Measurements from ENCODE around the gene NDUFA13. TPM values are rescaled to one million over a fixed set of nuclear protein-coding genes. Genes with fewer than 3 reads are reported as not detected.

The NDUFA13 gene
- total RNA-seq, 1 donor from 2014 or later: 394 TPM

- Mint-ChIP-seq H3K27ac (ENCODE audit: unreplicated experiment) (no peak overlapping the region), H3K36me3 (ENCODE audit: unreplicated experiment) (no peaks in the 10 kb centered on the region), H3K27me3 (ENCODE audit: unreplicated experiment) (peaks cover 15% of the 10 kb centered on the region), H3K4me3 (ENCODE audit: unreplicated experiment) (no peak overlapping the region), H3K9me3 (ENCODE audit: unreplicated experiment) (peaks cover 24% of the 10 kb centered on the region), H3K4me1 (ENCODE audit: low read depth, unreplicated experiment) (no peaks in the 10 kb centered on the region)
- DNase-seq: no peak
- no peak for TF ChIP-seq CTCF (IDR thresholded peaks at IDR 0.05; ENCODE audit: partially characterized antibody, unreplicated experiment)
Measured at GRCh38 chr19:19501798-19502197, 14.2 kb upstream of the NDUFA13 start.

DNA sequence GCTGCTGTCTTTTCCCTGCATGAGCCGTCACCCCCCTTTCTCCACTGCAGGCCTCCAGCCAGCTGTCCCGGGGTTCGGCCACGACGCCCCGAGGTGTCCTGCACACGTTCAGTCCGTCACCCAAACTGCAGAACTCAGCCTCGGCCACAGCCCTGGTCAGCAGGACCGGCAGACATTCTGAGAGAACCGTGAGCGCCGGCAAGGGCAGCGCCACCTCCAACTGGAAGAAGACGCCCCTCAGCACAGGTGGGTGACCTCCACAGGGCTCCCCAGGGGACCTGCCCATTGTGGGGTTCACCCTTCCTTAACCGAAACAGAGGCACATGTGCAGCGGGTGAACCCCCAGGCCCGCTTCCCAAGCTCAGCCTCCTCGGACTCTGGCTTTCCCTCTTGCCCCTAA, 13.7 kb upstream of the NDUFA13 start:
- no peak for DNase-seq
- no peak for TF ChIP-seq CTCF (IDR thresholded peaks at IDR 0.05; ENCODE audit: partially characterized antibody, unreplicated experiment)
- Mint-ChIP-seq H3K27me3 (ENCODE audit: unreplicated experiment) (peaks cover 14% of the 10 kb centered on the region), H3K36me3 (ENCODE audit: unreplicated experiment) (no peaks in the 10 kb centered on the region), H3K9me3 (ENCODE audit: unreplicated experiment) (peaks cover 24% of the 10 kb centered on the region), H3K4me3 (ENCODE audit: unreplicated experiment) (no peak overlapping the region), H3K4me1 (ENCODE audit: low read depth, unreplicated experiment) (no peaks in the 10 kb centered on the region), H3K27ac (ENCODE audit: unreplicated experiment) (no peak overlapping the region)

GRCh38 chr19:19502808-19503602, 13.0 kb upstream of the NDUFA13 start:
- Mint-ChIP-seq H3K4me3 (ENCODE audit: unreplicated experiment) (no peak overlapping the region), H3K9me3 (ENCODE audit: unreplicated experiment) (peaks cover 21% of the 10 kb centered on the region), H3K27me3 (ENCODE audit: unreplicated experiment) (peaks cover 13% of the 10 kb centered on the region), H3K27ac (ENCODE audit: unreplicated experiment) (no peak overlapping the region), H3K36me3 (ENCODE audit: unreplicated experiment) (no peaks in the 10 kb centered on the region), H3K4me1 (ENCODE audit: low read depth, unreplicated experiment) (peaks cover 3% of the 10 kb centered on the region)
- no peak for DNase-seq
- TF ChIP-seq CTCF (IDR thresholded peaks at IDR 0.05; ENCODE audit: partially characterized antibody, unreplicated experiment): no peak

DNA sequence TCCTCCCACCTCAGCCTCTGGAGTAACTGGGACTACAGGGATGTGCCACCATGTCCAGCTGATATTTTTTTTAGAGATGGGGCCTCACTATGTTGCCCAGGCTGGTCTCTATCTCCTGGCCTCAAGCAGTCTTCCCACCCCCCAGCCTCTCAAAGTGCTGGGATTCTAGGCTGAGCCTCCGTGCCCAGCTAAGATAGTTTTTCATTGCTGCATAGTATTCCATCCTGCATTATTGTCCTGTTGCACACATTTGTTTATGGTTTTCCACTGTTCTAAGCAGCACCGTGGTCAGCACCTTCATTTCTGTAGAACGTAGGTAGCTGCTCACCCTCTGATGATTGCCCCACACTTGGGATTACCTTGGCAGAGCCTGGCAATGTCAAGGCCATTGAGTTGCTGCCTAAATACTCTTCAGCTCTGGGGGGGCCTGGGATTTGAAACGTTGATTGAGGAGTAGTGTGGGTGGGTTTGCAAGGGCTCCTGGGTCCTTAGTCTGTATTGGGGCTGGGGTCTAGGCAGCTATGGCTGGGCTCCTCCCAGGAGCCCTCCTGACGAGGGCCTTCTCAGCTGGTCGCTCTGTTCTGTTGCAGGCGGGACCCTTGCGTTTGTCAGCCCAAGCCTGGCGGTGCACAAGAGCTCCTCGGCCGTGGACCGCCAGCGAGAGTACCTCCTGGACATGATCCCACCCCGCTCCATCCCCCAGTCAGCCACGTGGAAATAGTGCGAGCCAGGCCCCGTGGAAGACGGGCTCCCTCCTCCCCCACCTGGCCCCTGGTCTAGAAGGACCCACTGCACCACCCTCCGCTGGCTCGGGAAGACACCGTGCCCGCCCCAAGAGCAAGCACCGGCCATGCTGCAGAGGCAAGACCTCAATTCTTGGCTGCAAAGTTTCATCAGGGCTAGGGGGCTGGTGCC, 11.0 kb upstream of the NDUFA13 start:
- Mint-ChIP-seq H3K36me3 (ENCODE audit: unreplicated experiment) (no peaks in the 10 kb centered on the region), H3K9me3 (ENCODE audit: unreplicated experiment) (peaks cover 20% of the 10 kb centered on the region), H3K27me3 (ENCODE audit: unreplicated experiment) (peaks cover 16% of the 10 kb centered on the region), H3K4me1 (ENCODE audit: low read depth, unreplicated experiment) (peaks cover 3% of the 10 kb centered on the region), H3K27ac (ENCODE audit: unreplicated experiment) (no peak overlapping the region), H3K4me3 (ENCODE audit: unreplicated experiment) (no peak overlapping the region)
- no peak for DNase-seq
- no peak for TF ChIP-seq CTCF (IDR thresholded peaks at IDR 0.05; ENCODE audit: partially characterized antibody, unreplicated experiment)

All from glutamatergic neuron (in vitro differentiated cells).